Endothelial cell (in vitro differentiated cells): ENCODE results near the gene INVS. TPM values are rescaled to one million over a fixed set of nuclear protein-coding genes. Genes with fewer than 3 reads are reported as not detected.
"Not testable (repeated sequence)": the region's sequence is repeated elsewhere in the genome, so short reads cannot be mapped to it uniquely, and the experiment has no call there.

ENCODE experiments used
- DNase-seq: peaks from one replicate; pipeline ENCODE4 v3.0.0; 2021; ENCODE audit warnings: low spot score
- H3K27ac Mint-ChIP-seq: one replicate; pipeline ENCODE4 v1.8.0; 2021; ENCODE audit warnings: mixed read lengths, inconsistent platforms; ENCODE audit not compliant: unreplicated experiment
- H3K27me3 Mint-ChIP-seq: one replicate; pipeline ENCODE4 v1.8.0; 2021; ENCODE audit warnings: mild to moderate bottlenecking, moderate library complexity, mixed read lengths, inconsistent platforms; ENCODE audit not compliant: unreplicated experiment
- H3K36me3 Mint-ChIP-seq: one replicate; pipeline ENCODE4 v1.8.0; 2021; ENCODE audit warnings: mild to moderate bottlenecking, low read depth, mixed read lengths, inconsistent platforms; ENCODE audit not compliant: unreplicated experiment
- H3K4me1 Mint-ChIP-seq: one replicate; pipeline ENCODE4 v1.8.0; 2021; ENCODE audit warnings: mild to moderate bottlenecking, mixed read lengths, inconsistent platforms; ENCODE audit not compliant: unreplicated experiment
- H3K4me3 Mint-ChIP-seq: one replicate; pipeline ENCODE4 v1.8.0; 2021; ENCODE audit warnings: mild to moderate bottlenecking, mixed read lengths, inconsistent platforms; ENCODE audit not compliant: unreplicated experiment
- H3K9me3 Mint-ChIP-seq: one replicate; pipeline ENCODE4 v1.8.0; 2021; ENCODE audit warnings: mixed read lengths, inconsistent platforms; ENCODE audit not compliant: unreplicated experiment
- total RNA-seq: library from RNA; stranded (reverse); fragmentation: NEBNext Ultra II Directional; extraction: Animal tissue kit (Norgen Biotek cat#: 25700); gene quantifications from one replicate; pipeline ENCODE4 v1.2.1, GENCODE V29; 2021; ENCODE audit not compliant: unreplicated experiment
- TF ChIP-seq, protein P1 (sequence below): fragments of 200-600 bp; sonication (generic); IDR thresholded peaks from one replicate; pipeline ENCODE4 v1.5.0; 2021; ENCODE audit warnings: antibody characterized with exemption; ENCODE audit not compliant: unreplicated experiment

Gene INVS
- total RNA-seq, 1 donor from 2014 or later, result 21.6 TPM

- no peaks in the 10 kb centered on the region for H3K9me3 Mint-ChIP-seq
- no peaks in the 10 kb centered on the region for H3K27me3 Mint-ChIP-seq
- H3K27ac Mint-ChIP-seq, result no peak overlapping the region
- no peak for DNase-seq
- H3K4me1 Mint-ChIP-seq, result no peaks in the 10 kb centered on the region
- H3K36me3 Mint-ChIP-seq, result peaks cover 17% of the 10 kb centered on the region
- H3K4me3 Mint-ChIP-seq, result no peak overlapping the region
- TF ChIP-seq, protein P1, sequence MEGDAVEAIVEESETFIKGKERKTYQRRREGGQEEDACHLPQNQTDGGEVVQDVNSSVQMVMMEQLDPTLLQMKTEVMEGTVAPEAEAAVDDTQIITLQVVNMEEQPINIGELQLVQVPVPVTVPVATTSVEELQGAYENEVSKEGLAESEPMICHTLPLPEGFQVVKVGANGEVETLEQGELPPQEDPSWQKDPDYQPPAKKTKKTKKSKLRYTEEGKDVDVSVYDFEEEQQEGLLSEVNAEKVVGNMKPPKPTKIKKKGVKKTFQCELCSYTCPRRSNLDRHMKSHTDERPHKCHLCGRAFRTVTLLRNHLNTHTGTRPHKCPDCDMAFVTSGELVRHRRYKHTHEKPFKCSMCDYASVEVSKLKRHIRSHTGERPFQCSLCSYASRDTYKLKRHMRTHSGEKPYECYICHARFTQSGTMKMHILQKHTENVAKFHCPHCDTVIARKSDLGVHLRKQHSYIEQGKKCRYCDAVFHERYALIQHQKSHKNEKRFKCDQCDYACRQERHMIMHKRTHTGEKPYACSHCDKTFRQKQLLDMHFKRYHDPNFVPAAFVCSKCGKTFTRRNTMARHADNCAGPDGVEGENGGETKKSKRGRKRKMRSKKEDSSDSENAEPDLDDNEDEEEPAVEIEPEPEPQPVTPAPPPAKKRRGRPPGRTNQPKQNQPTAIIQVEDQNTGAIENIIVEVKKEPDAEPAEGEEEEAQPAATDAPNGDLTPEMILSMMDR, result no peak
Observed at GRCh38 chr9:100317706-100318105, 218.7 kb downstream of the INVS start.

DNA sequence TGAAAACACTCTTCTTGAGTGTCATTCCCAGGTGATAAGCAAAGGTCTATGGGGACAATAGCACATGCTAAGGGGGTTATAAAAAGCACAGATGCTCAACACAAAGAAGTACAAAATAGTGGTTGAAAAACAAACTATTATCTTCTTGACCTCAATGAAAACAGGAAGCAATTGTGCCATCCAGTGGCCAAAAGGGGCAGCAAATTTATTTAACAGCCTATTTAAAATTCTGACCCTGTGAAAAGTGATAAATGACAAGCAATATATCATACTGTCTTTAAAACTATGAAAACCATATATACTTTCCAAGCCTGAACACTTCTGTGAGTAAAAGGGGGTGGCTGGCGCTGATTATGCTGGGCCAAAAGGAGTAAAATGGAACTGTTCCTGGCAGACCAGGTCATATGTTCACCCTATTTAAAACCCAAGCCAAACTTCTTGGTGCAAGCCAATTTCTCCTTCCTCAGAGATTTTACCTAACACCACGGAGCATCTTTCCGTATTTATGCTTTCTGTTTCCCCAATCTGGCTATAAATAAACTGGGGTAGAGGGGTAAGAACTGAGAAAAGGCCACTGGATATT is 224.0 kb downstream of the INVS start:
- no peaks in the 10 kb centered on the region for H3K9me3 Mint-ChIP-seq
- peak overlapping the region; percentile 74 for H3K27ac Mint-ChIP-seq
- no peak overlapping the region for H3K4me3 Mint-ChIP-seq
- DNase-seq, result peak; percentile 30
- TF ChIP-seq, protein P1, result peak; percentile 60
- no peaks in the 10 kb centered on the region for H3K27me3 Mint-ChIP-seq
- no peaks in the 10 kb centered on the region for H3K4me1 Mint-ChIP-seq
- peaks cover 3% of the 10 kb centered on the region for H3K36me3 Mint-ChIP-seq

DNA sequence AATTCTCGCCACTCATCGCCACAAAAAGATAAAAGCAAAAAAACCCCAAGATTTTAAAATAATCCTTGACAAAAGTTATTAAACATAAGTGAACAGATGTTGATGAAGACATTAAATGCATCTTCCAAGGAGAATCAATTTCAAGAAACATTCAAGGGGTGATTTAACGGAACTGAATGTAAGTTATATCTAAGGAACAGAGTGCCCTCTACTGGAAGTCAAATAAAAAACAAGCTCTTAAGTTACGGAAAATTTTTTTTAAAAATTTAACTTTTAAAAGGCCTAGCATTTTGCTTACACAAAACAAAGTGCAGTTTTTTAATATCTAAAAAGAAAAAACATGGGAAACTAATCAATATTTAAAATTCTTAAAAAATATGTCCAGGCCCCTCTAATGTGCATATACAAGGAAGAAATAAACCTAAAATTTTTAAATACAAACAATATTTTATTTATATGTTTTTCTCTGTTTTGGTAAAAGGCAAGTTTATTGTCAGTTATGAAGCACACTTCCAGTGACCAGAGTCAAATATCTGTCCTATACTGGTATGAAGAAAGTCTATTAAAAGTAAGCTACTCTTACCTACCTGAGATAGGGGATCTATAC is 225.7 kb downstream of the INVS start:
- Mint-ChIP-seq H3K4me1 (no peaks in the 10 kb centered on the region), H3K36me3 (no peaks in the 10 kb centered on the region), H3K27me3 (peaks cover 1% of the 10 kb centered on the region), H3K27ac (no peak overlapping the region), H3K9me3 (no peaks in the 10 kb centered on the region), H3K4me3 (no peak overlapping the region)
- TF ChIP-seq, protein P1, result peak; percentile 68
- no peak for DNase-seq

DNA sequence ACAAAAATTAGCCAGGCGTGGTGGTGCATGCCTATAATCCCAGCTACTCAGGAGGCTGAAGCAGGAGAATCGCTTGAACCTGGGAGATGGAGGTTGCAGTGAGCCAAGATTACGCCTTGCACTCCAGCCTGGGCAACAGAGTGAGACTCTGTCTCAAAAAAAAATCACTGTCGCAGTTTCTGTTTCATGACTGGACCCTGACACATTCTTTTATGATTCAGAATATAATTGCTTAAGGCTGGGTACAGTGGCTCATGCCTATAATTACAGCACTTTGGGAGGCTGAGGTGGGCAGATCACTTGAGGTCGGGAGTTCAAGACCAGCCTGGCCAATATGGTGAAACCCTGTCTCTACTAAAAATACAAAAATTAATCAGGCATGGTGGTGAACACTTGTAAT is 239.7 kb downstream of the INVS start:
- H3K9me3 Mint-ChIP-seq, DNase-seq, H3K27ac Mint-ChIP-seq, H3K4me3 Mint-ChIP-seq, H3K27me3 Mint-ChIP-seq, H3K36me3 Mint-ChIP-seq: not testable (repeated sequence)
- peaks cover 48% of the 10 kb centered on the region for H3K4me1 Mint-ChIP-seq

DNA sequence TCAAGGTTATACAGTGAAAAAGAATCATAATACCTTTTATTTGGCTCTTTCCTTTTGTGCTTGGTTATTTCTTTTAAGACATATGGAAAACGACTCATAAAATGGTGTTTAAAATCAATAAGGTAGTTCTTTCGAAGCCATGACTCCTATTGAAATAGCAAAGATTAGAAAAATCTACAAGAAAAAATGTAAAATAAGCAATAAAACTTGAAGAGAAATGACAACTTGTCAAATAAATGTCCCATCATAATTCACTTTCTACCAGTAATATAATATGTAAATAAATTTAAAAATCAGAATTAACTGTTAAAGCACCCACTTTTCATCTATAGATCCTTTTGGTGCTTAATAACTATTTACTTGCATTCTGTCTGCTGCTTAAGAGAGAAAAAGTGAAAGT is 241.2 kb downstream of the INVS start:
- Mint-ChIP-seq H3K4me3 (no peak overlapping the region), H3K9me3 (no peaks in the 10 kb centered on the region), H3K27me3 (peaks cover 8% of the 10 kb centered on the region), H3K36me3 (peaks cover 12% of the 10 kb centered on the region), H3K27ac (no peak overlapping the region), H3K4me1 (peaks cover 47% of the 10 kb centered on the region)
- TF ChIP-seq, protein P1, result no peak
- no peak for DNase-seq
